Activated CD8-positive, alpha-beta memory T cell treated with anti-CD3 and anti-CD28 coated beads, Interleukin-2, amount 50 U/mL, for 24 hours (primary cell): ENCODE measurements around the gene EPYC.

Experiments
- DNase-seq: peaks from one replicate; pipeline ENCODE4 v3.0.0-alpha.2; 2020; ENCODE audit errors: extremely low read depth

Gene EPYC

GRCh38 chr12:90954921-90955320 is 49.9 kb downstream of the EPYC start, which contains the start of gene CCER1:
CCER1 (minus strand) TSS chr12:90955176; CDS start chr12:90954742, 434 bp downstream.
- no peak for DNase-seq

GRCh38 chr12:90954428-90954827 is 50.3 kb downstream of the EPYC start:
- DNase-seq, result no peak

GRCh38 chr12:90953956-90954421 is 50.8 kb downstream of the EPYC start:
- DNase-seq, result no peak

GRCh38 chr12:90951432-90952105 is 53.2 kb downstream of the EPYC start:
- DNase-seq, result no peak

- no peak for DNase-seq
These were observed 56.9 kb downstream of the EPYC start for GRCh38 chr12:90947869-90948268.

GRCh38 chr12:90945070-90945649 is 59.6 kb downstream of the EPYC start:
- no peak for DNase-seq

- no peak for DNase-seq
These were observed 61.5 kb downstream of the EPYC start for GRCh38 chr12:90943255-90943654.

GRCh38 chr12:90940872-90941499 is 63.8 kb downstream of the EPYC start:
- DNase-seq, result no peak

GRCh38 chr12:90939382-90939781 is 65.4 kb downstream of the EPYC start:
- no peak for DNase-seq

GRCh38 chr12:90938451-90938850 is 66.3 kb downstream of the EPYC start:
- DNase-seq, result no peak

- no peak for DNase-seq
These were observed 67.1 kb downstream of the EPYC start for GRCh38 chr12:90937651-90938050.

- DNase-seq, result no peak
These were observed 68.4 kb downstream of the EPYC start for GRCh38 chr12:90936230-90937005.

GRCh38 chr12:90925562-90925961 is 79.2 kb downstream of the EPYC start:
- no peak for DNase-seq

- DNase-seq, result no peak
These were observed 80.4 kb downstream of the EPYC start for GRCh38 chr12:90924406-90924805.

GRCh38 chr12:90922145-90922627 is 82.6 kb downstream of the EPYC start:
- DNase-seq, result no peak

- DNase-seq, result no peak
These were observed 83.2 kb downstream of the EPYC start for GRCh38 chr12:90921536-90921935.

GRCh38 chr12:90920222-90920621 is 84.5 kb downstream of the EPYC start:
- no peak for DNase-seq

GRCh38 chr12:90917431-90917830 is 87.3 kb downstream of the EPYC start:
- DNase-seq, result no peak

- no peak for DNase-seq
These were observed 88.3 kb downstream of the EPYC start for GRCh38 chr12:90916516-90916915.

GRCh38 chr12:90915353-90915752 is 89.4 kb downstream of the EPYC start:
- DNase-seq, result no peak
